G401 (cell line): ENCODE data around the gene PITHD1. TPM values are rescaled to one million over a fixed set of nuclear protein-coding genes. Genes with fewer than 3 reads are reported as not detected.
"Not testable (repeated sequence)": the region's sequence is repeated elsewhere in the genome, so short reads cannot be mapped to it uniquely, and the experiment has no call there.

Experiments
- DNase-seq: peaks from one replicate; pipeline ENCODE4 v3.0.0-alpha.2; 2015; ENCODE audit warnings: low spot score
- in situ Hi-C: cut with HindIII; loops from 2 replicates; pipeline ENCODE4 v1.10.0; 2016; ENCODE audit warnings: low sequenced_read_pairs, mixed read lengths
- total RNA-seq: library from RNA; depleted of rRNA; stranded (reverse); fragments of >200 nt; shearing (Covaris generic); gene quantifications from 2 replicates; pipeline ENCODE4 v1.2.3, GENCODE V29; 2014

The PITHD1 gene
- total RNA-seq, 1 experiment from 2014 or later, result 104 TPM

- in situ Hi-C loops, result no loop called here
These were observed 18.5 kb downstream of the PITHD1 start for GRCh38 chr1:23796466-23797271.

GRCh38 chr1:23797478-23798448 lies 19.5 kb downstream of the PITHD1 start:
- DNase-seq, result no peak

More at GRCh38 chr1:23796466-23797271, 18.5 kb downstream of the PITHD1 start:
- peak; percentile 22 for DNase-seq

GRCh38 chr1:23798662-23799142 lies 20.5 kb downstream of the PITHD1 start:
- in situ Hi-C loops, result no loop called here
- DNase-seq, result no peak

More at GRCh38 chr1:23797478-23798448, 19.5 kb downstream of the PITHD1 start:
- in situ Hi-C loops, result no loop called here

- no peak for DNase-seq
- in situ Hi-C loops, result no loop called here
These were observed 21.0 kb downstream of the PITHD1 start for GRCh38 chr1:23799255-23799569.

- no peak for DNase-seq
- in situ Hi-C loops, result no loop called here
These were observed 21.6 kb downstream of the PITHD1 start for GRCh38 chr1:23799570-23800399.

- in situ Hi-C loops, result no loop called here
- peak; percentile 95 for DNase-seq
These were observed 22.5 kb downstream of the PITHD1 start, which contains the start of gene GALE for GRCh38 chr1:23800400-23801337. Gene GALE, minus strand, starts transcription at chr1:23800754. Its CDS starts 1,747 bp downstream, at chr1:23799007.

GRCh38 chr1:23801338-23801748 lies 23.1 kb downstream of the PITHD1 start:
- peak; percentile 38 for DNase-seq

GRCh38 chr1:23801876-23802275 lies 23.7 kb downstream of the PITHD1 start:
- no peak for DNase-seq
- in situ Hi-C loops, result no loop called here

More at GRCh38 chr1:23801338-23801748, 23.1 kb downstream of the PITHD1 start:
- in situ Hi-C loops, result no loop called here

- DNase-seq, in situ Hi-C loops: not testable (repeated sequence)
These were observed 24.7 kb downstream of the PITHD1 start for GRCh38 chr1:23802809-23803342.

- DNase-seq, result no peak
- in situ Hi-C loops, result no loop called here
These were observed 25.5 kb downstream of the PITHD1 start for GRCh38 chr1:23803674-23804073.

- no peak for DNase-seq
- in situ Hi-C loops, result no loop called here
These were observed 26.1 kb downstream of the PITHD1 start for GRCh38 chr1:23804183-23804835.

- DNase-seq, result no peak
- in situ Hi-C loops, result no loop called here
These were observed 26.8 kb downstream of the PITHD1 start for GRCh38 chr1:23805025-23805424.

- DNase-seq, result no peak
- in situ Hi-C loops, result no loop called here
These were observed 28.1 kb downstream of the PITHD1 start for GRCh38 chr1:23806280-23806679.

- no peak for DNase-seq
- in situ Hi-C loops, result no loop called here
These were observed 29.2 kb downstream of the PITHD1 start for GRCh38 chr1:23807453-23807852.

- in situ Hi-C loops, result no loop called here
- peak; percentile 26 for DNase-seq
These were observed 31.5 kb downstream of the PITHD1 start for GRCh38 chr1:23809751-23810171.

GRCh38 chr1:23810818-23811540 lies 32.8 kb downstream of the PITHD1 start:
- peak; percentile 13 for DNase-seq
- in situ Hi-C loops, result no loop called here
